Lower leg skin (tissue), 3 donors: ENCODE measurements around the gene DPYD.

Experiments
- CTCF ChIP-seq, 3 donors: fragments of 450-650 bp; IDR thresholded peaks; one replicate each; pipeline ENCODE4 v1.5.1; 2016; ENCODE audit warnings: antibody characterized with exemption in 3 of 3, mild to moderate bottlenecking in 3 of 3, moderate library complexity in 2 of 3
- POLR2A ChIP-seq, 2 donors: fragments of 450-650 bp; IDR thresholded peaks; one replicate each; pipeline ENCODE4 v1.6.1; 2016 to 2017; ENCODE audit warnings: antibody characterized with exemption in 2 of 2, mild to moderate bottlenecking in 1 of 2, moderate library complexity in 1 of 2

GRCh38 chr1:97073169-97073568 is 847.7 kb downstream of the DPYD start:
- TF ChIP-seq CTCF (IDR thresholded peaks at IDR 0.05): no peak
- TF ChIP-seq POLR2A (IDR thresholded peaks at IDR 0.05): no peak
